MM.1S (cell line): ENCODE results near the gene MGAT4C.

Source experiments
- CTCF ChIP-seq: fragments of 300-600 bp; sonication (generic); IDR thresholded peaks from 2 replicates; pipeline ENCODE4 v1.5.1; 2016; ENCODE audit warnings: antibody characterized with exemption, low read length, mixed read lengths
- EZH2 ChIP-seq: fragments of 300-600 bp; sonication (generic); optimal IDR thresholded peaks from 2 replicates; pipeline ENCODE3; 2017; ENCODE audit warnings: low read depth, mild to moderate bottlenecking, antibody characterized with exemption, low read length, mixed read lengths
- EZH2phosphoT487 ChIP-seq: fragments of 300-600 bp; sonication (generic); IDR thresholded peaks from 2 replicates; pipeline ENCODE4 v1.6.1; 2018; ENCODE audit warnings: antibody characterized with exemption, low read length

DNA sequence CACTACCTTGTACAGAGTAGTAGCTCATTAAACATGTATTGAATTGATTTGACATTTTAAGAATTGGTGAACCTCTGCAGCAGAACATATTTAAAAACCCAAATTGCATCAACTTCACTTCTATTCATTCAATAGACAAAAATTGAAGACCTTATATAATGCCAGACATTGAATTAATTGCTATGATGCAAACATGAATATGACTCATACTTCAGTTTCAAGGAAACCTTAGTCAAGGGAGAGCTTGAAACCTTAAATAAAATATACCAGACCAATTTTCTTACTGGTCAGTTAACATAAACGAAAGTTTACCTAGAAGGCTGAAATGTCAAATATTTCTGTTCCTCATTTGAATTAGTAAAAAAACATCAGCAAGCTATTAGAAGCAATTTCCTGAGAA is 5.0 kb upstream of the MGAT4C start:
- TF ChIP-seq CTCF (no peak), EZH2 (no peak), EZH2phosphoT487 (no peak)
